Endodermal cell (in vitro differentiated cells): Measurements from ENCODE around the gene EIF4E2. TPM values are rescaled to one million over a fixed set of nuclear protein-coding genes. Genes with fewer than 3 reads are reported as not detected.

Experiments
- DNase-seq: peaks from one replicate; pipeline ENCODE4 v3.0.0-alpha.2; 2017
- H3K27ac ChIP-seq: 2 replicates; pipeline ENCODE4 v1.5.1; 2013; ENCODE audit warnings: mild to moderate bottlenecking, low read depth, low read length, moderate library complexity
- H3K27me3 ChIP-seq: 2 replicates; pipeline ENCODE4 v1.6.1; 2013; ENCODE audit warnings: mild to moderate bottlenecking, low read length, moderate library complexity; ENCODE audit not compliant: insufficient read depth, control insufficient read depth, poor library complexity, severe bottlenecking
- H3K36me3 ChIP-seq: 2 replicates; pipeline ENCODE4 v1.7.0; 2013; ENCODE audit warnings: mild to moderate bottlenecking, low read length, moderate library complexity; ENCODE audit not compliant: control insufficient read depth, insufficient read depth
- H3K4me1 ChIP-seq: one replicate; pipeline ENCODE4 v1.7.0; 2013; ENCODE audit warnings: low read length; ENCODE audit not compliant: control insufficient read depth, insufficient read depth
- H3K4me3 ChIP-seq: 2 replicates; pipeline ENCODE4 v1.5.1; 2013; ENCODE audit warnings: mild to moderate bottlenecking, low read length, moderate library complexity
- H3K9ac ChIP-seq: 2 replicates; pipeline ENCODE4 v1.6.1; 2013; ENCODE audit warnings: mild to moderate bottlenecking, low read length, moderate library complexity; ENCODE audit not compliant: poor library complexity, severe bottlenecking; ENCODE audit errors: extremely low read depth
- H3K9me3 ChIP-seq: 2 replicates; pipeline ENCODE4 v1.6.1; 2013; ENCODE audit warnings: mild to moderate bottlenecking, low read length, moderate library complexity; ENCODE audit not compliant: control insufficient read depth
- H3K27ac Mint-ChIP-seq: 2 replicates; pipeline ENCODE4 v1.8.0; 2020; ENCODE audit warnings: mixed read lengths
- H3K27me3 Mint-ChIP-seq: 2 replicates; pipeline ENCODE4 v1.8.0; 2021; ENCODE audit warnings: mild to moderate bottlenecking, mixed read lengths; ENCODE audit not compliant: insufficient read depth
- H3K36me3 Mint-ChIP-seq: 2 replicates; pipeline ENCODE4 v1.8.0; 2020; ENCODE audit warnings: low read depth, mixed read lengths
- H3K4me1 Mint-ChIP-seq: 2 replicates; pipeline ENCODE4 v1.8.0; 2020; ENCODE audit warnings: mixed read lengths
- H3K4me3 Mint-ChIP-seq: 2 replicates; pipeline ENCODE4 v1.8.0; 2020; ENCODE audit warnings: mild to moderate bottlenecking, moderate library complexity, mixed read lengths
- H3K9me3 Mint-ChIP-seq: 2 replicates; pipeline ENCODE4 v1.8.0; 2020; ENCODE audit warnings: mild to moderate bottlenecking, mixed read lengths
- WGBS, 2 experiments: methylation state at CpG; one replicate each; pipeline versions ENCODE4 v1.1.5 to v1.1.7; 2013; ENCODE audit warnings: missing lambda C conversion rate in 2 of 2, mixed read lengths in 1 of 2; ENCODE audit not compliant: insufficient coverage in 1 of 2, insufficient read length in 1 of 2; 5-methylcytosine and 5-hydroxymethylcytosine counted together
- total RNA-seq, 2 donors: library from RNA; stranded (reverse); fragmentation: NEBNext Ultra II Directional in 1 of 2; extraction: Animal tissue kit (Norgen Biotek cat#: 25700) in 1 of 2; gene quantifications; 2 replicates in 1 of 2; 3 replicates in 1 of 2; pipeline ENCODE4 v1.2.1, GENCODE V29; 2021
- TF ChIP-seq, protein P1 (sequence below): fragments of 200-600 bp; sonication (generic); conservative IDR thresholded peaks from 2 replicates; pipeline ENCODE4 v1.5.0; 2021; ENCODE audit warnings: antibody characterized with exemption, mild to moderate bottlenecking

EIF4E2 gene
- total RNA-seq, 2 donors from 2014 or later: 105 to 116 TPM

- Mint-ChIP-seq H3K27me3 (peaks cover 46% of the 10 kb centered on the region), H3K9me3 (no peaks in the 10 kb centered on the region), H3K4me3 (no peak overlapping the region), H3K4me1 (no peaks in the 10 kb centered on the region), H3K36me3 (no peaks in the 10 kb centered on the region), H3K27ac (no peak overlapping the region)
- no peaks in the 10 kb centered on the region for H3K36me3 ChIP-seq
- WGBS, 2 experiments: 80 to 85% methylated on average over 2 to 12 of the region's 13 CpGs
- H3K9me3 ChIP-seq: no peaks in the 10 kb centered on the region
- H3K4me3 ChIP-seq: no peak overlapping the region
- H3K27me3 ChIP-seq: peaks cover 39% of the 10 kb centered on the region
- H3K9ac ChIP-seq: no peak overlapping the region
- TF ChIP-seq, protein P1, sequence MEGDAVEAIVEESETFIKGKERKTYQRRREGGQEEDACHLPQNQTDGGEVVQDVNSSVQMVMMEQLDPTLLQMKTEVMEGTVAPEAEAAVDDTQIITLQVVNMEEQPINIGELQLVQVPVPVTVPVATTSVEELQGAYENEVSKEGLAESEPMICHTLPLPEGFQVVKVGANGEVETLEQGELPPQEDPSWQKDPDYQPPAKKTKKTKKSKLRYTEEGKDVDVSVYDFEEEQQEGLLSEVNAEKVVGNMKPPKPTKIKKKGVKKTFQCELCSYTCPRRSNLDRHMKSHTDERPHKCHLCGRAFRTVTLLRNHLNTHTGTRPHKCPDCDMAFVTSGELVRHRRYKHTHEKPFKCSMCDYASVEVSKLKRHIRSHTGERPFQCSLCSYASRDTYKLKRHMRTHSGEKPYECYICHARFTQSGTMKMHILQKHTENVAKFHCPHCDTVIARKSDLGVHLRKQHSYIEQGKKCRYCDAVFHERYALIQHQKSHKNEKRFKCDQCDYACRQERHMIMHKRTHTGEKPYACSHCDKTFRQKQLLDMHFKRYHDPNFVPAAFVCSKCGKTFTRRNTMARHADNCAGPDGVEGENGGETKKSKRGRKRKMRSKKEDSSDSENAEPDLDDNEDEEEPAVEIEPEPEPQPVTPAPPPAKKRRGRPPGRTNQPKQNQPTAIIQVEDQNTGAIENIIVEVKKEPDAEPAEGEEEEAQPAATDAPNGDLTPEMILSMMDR: no peak
- no peak overlapping the region for H3K27ac ChIP-seq
- no peaks in the 10 kb centered on the region for H3K4me1 ChIP-seq
- DNase-seq: no peak
Measured at GRCh38 chr2:232526372-232526941, 24.0 kb upstream of the EIF4E2 start.

GRCh38 chr2:232527905-232528470, 22.5 kb upstream of the EIF4E2 start:
- Histone ChIP-seq H3K27me3 (peaks cover 25% of the 10 kb centered on the region), H3K9ac (no peak overlapping the region), H3K9me3 (no peaks in the 10 kb centered on the region), H3K36me3 (no peaks in the 10 kb centered on the region), H3K4me3 (no peak overlapping the region), H3K27ac (no peak overlapping the region), H3K4me1 (no peaks in the 10 kb centered on the region)
- 89 to 90% methylated on average over 1 to 6 of the region's 6 CpGs for WGBS, 2 experiments
- no peaks in the 10 kb centered on the region for H3K9me3 Mint-ChIP-seq
- no peak for DNase-seq
- no peak overlapping the region for H3K27ac Mint-ChIP-seq
- TF ChIP-seq, protein P1: no peak
- H3K4me1 Mint-ChIP-seq: no peaks in the 10 kb centered on the region
- no peak overlapping the region for H3K4me3 Mint-ChIP-seq
- peaks cover 35% of the 10 kb centered on the region for H3K27me3 Mint-ChIP-seq
- no peaks in the 10 kb centered on the region for H3K36me3 Mint-ChIP-seq

GRCh38 chr2:232528746-232529460, 21.6 kb upstream of the EIF4E2 start:
- Mint-ChIP-seq H3K9me3 (no peaks in the 10 kb centered on the region), H3K27ac (no peak overlapping the region)

More at GRCh38 chr2:232528746-232529460, 21.6 kb upstream of the EIF4E2 start:
- H3K9me3 ChIP-seq: no peaks in the 10 kb centered on the region
- Mint-ChIP-seq H3K4me1 (no peaks in the 10 kb centered on the region), H3K36me3 (no peaks in the 10 kb centered on the region), H3K4me3 (no peak overlapping the region), H3K27me3 (peaks cover 29% of the 10 kb centered on the region)
- 84 to 92% methylated on average over 4 to 11 of the region's 11 CpGs for WGBS, 2 experiments
- DNase-seq: no peak
- no peaks in the 10 kb centered on the region for H3K36me3 ChIP-seq
- TF ChIP-seq, protein P1: no peak
- no peaks in the 10 kb centered on the region for H3K4me1 ChIP-seq
- H3K4me3 ChIP-seq: no peak overlapping the region
- H3K27me3 ChIP-seq: peaks cover 16% of the 10 kb centered on the region
- no peak overlapping the region for H3K27ac ChIP-seq
- no peak overlapping the region for H3K9ac ChIP-seq
